Activated CD8-positive, alpha-beta memory T cell treated with anti-CD3 and anti-CD28 coated beads for 4 hours (primary cell): ENCODE measurements around the gene SH3BP5L.

ENCODE experiments used
- DNase-seq, 2 donors: peaks; one replicate each; pipeline ENCODE4 v3.0.0-alpha.2; 2020; ENCODE audit warnings: low read depth in 2 of 2

The SH3BP5L gene

DNA sequence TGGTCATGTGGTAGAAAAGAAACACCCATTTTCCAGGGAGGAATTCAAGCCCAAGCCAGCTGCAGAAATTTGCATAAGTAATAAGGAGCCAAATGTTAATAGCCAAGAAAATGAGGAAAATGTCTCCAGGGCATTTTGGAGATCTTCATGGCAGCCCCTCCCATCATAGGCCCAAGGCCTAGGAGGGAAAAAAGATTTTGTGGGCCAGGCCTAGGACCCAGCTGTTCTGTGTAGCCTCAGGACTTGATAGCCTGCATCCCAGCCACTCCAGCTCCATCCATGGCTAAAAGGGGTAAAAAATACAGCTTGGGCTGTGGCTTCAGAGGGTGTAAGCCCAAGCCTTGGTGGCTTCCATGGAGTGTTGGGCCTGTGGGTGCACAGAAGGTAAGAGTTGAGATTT lies 48.7 kb downstream of the SH3BP5L start:
- DNase-seq, result no peak

DNA sequence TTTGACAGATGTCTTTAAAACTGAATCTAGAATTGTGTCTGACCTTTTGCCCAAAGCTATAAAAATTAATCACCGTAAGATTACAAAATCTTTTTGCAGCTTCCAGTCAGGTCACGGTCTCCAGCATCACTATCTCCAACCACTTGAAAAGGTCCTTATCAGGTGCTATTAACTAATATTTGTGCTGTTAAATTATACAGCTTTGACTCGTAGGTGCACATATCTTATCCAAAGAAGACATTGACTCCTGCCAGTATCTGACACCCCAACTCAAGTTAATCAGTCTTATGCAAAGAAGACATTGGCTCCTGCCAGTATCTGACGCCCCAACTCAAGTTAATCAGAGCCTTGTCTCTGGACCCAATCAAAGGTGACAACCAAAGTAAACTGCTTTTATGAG lies 50.3 kb downstream of the SH3BP5L start:
- no peak for DNase-seq
